Ascending aorta (tissue), 2 donors: Measurements from ENCODE around the gene GBE1. TPM values are rescaled to one million over a fixed set of nuclear protein-coding genes. Genes with fewer than 3 reads are reported as not detected.
A peak's percentile ranks its signal among the peaks of the same experiment; 100 is the strongest.

Experiments
- DNase-seq, 2 donors: peaks; one replicate each; pipeline ENCODE4 v3.0.0-alpha.2; 2019; ENCODE audit warnings: low spot score in 2 of 2
- H3K27ac ChIP-seq, 2 donors: fragments of 200-600 bp; sonication (generic); one replicate each; pipeline ENCODE4 v1.5.1; 2016 to 2017; ENCODE audit warnings: mild to moderate bottlenecking in 1 of 2
- H3K27me3 ChIP-seq: fragments of 200-600 bp; sonication (generic); one replicate; pipeline ENCODE4 v1.5.1; 2017
- H3K36me3 ChIP-seq, 2 donors: fragments of 200-600 bp; sonication (generic); one replicate each; pipeline ENCODE4 v1.5.1; 2016
- H3K4me1 ChIP-seq, 2 donors: fragments of 200-600 bp; sonication (generic); one replicate each; pipeline ENCODE4 v1.5.1; 2016 to 2017; ENCODE audit warnings: mild to moderate bottlenecking in 1 of 2
- H3K4me3 ChIP-seq, 2 donors: fragments of 200-600 bp; sonication (generic); one replicate each; pipeline ENCODE4 v1.5.1; 2016 to 2017; ENCODE audit warnings: mild to moderate bottlenecking in 1 of 2
- H3K9me3 ChIP-seq, 2 donors: fragments of 200-600 bp; sonication (generic); one replicate each; pipeline ENCODE4 v1.5.1; 2016
- CTCF ChIP-seq, 3 experiments: fragments of 200-600 bp in 2 of 3; fragments of 450-650 bp in 1 of 3; sonication (generic) in 2 of 3; IDR thresholded peaks; one replicate each; pipeline ENCODE4 v1.5.1; 2016 to 2019; ENCODE audit warnings: antibody characterized with exemption in 3 of 3, mild to moderate bottlenecking in 1 of 3, moderate library complexity in 1 of 3
- intact Hi-C: fragments of 100-400 bp; cut with DNase I; formaldehyde crosslinking; loops from one replicate; pipeline ENCODE4 v1.15.1; 2023
- total RNA-seq: library from RNA; depleted of rRNA; stranded (reverse); fragments of >200 nt; gene quantifications from one replicate; pipeline ENCODE4 v1.1.0, GENCODE V29; 2016

The GBE1 gene
- total RNA-seq, 1 donor from 2014 or later, result 20.8 TPM

GRCh38 chr3:81442758-81443456, 318.5 kb downstream of the GBE1 start:
- H3K4me3 ChIP-seq, result no peak overlapping the region
- H3K27ac ChIP-seq, result peak overlapping the region; percentile 67 to 77
- H3K27me3 ChIP-seq, result no peaks in the 10 kb centered on the region
- H3K36me3 ChIP-seq, result no peaks in the 10 kb centered on the region
- peaks cover 3 to 13% of the 10 kb centered on the region in 2 donors for H3K4me1 ChIP-seq
- intact Hi-C loops, result loop anchor here (5.0 kb wide), 2 partner anchors 49 to 319 kb away; partner anchors contain the start of gene GBE1
- no peak for DNase-seq
- no peak for TF ChIP-seq CTCF (IDR thresholded peaks at IDR 0.05)
- no peaks in the 10 kb centered on the region for H3K9me3 ChIP-seq

- Histone ChIP-seq H3K27ac (no peak overlapping the region), H3K27me3 (no peaks in the 10 kb centered on the region), H3K9me3 (no peaks in the 10 kb centered on the region), H3K4me3 (no peak overlapping the region), H3K4me1 (peaks cover 3 to 13% of the 10 kb centered on the region in 2 donors), H3K36me3 (no peaks in the 10 kb centered on the region)
- no peak for TF ChIP-seq CTCF (IDR thresholded peaks at IDR 0.05)
- intact Hi-C loops, result loop anchor here (5.0 kb wide), 2 partner anchors 52 to 322 kb away; partner anchors contain the start of gene GBE1
- no peak for DNase-seq
These were observed 320.8 kb downstream of the GBE1 start for GRCh38 chr3:81440661-81441060.
